ENCODE results near the gene DHPS. TPM values are rescaled to one million over a fixed set of nuclear protein-coding genes. Genes with fewer than 3 reads are reported as not detected.
"Not testable (repeated sequence)": the region's sequence is repeated elsewhere in the genome, so short reads cannot be mapped to it uniquely, and the experiment has no call there.

The DHPS gene
- polyA plus RNA-seq, 2 donors: 45.5 to 51.3 TPM

GRCh38 chr19:12722566-12723380, 41.1 kb upstream of the DHPS start:
- Histone ChIP-seq H3K27me3 (ENCODE audit: control insufficient read depth in 1 of 2, insufficient read depth in 2 of 2, low read length in 2 of 2) (no peaks in the 10 kb centered on the region), H3K36me3 (ENCODE audit: control insufficient read depth in 2 of 2, insufficient read depth in 2 of 2, low read length in 1 of 2) (peaks cover 0 to 10% of the 10 kb centered on the region in 2 donors), H3K9me3 (ENCODE audit: control insufficient read depth in 2 of 2, insufficient read depth in 1 of 2, low read depth in 1 of 2, low read length in 1 of 2) (no peaks in the 10 kb centered on the region), H3K27ac (ENCODE audit: low read depth in 2 of 2, low read length in 1 of 2) (peak overlapping the region; percentile 93 to 98), H3K4me3 (ENCODE audit: low read depth in 1 of 2, low read length in 2 of 2) (peak overlapping the region; percentile 63 to 83), H3K4me1 (ENCODE audit: control insufficient read depth in 2 of 2, insufficient read depth in 2 of 2, low read length in 1 of 2) (peaks cover 0 to 8% of the 10 kb centered on the region in 2 donors)
- WGBS, 2 donors: 1% methylated on average over 29 to 32 of the region's 32 CpGs

DNA sequence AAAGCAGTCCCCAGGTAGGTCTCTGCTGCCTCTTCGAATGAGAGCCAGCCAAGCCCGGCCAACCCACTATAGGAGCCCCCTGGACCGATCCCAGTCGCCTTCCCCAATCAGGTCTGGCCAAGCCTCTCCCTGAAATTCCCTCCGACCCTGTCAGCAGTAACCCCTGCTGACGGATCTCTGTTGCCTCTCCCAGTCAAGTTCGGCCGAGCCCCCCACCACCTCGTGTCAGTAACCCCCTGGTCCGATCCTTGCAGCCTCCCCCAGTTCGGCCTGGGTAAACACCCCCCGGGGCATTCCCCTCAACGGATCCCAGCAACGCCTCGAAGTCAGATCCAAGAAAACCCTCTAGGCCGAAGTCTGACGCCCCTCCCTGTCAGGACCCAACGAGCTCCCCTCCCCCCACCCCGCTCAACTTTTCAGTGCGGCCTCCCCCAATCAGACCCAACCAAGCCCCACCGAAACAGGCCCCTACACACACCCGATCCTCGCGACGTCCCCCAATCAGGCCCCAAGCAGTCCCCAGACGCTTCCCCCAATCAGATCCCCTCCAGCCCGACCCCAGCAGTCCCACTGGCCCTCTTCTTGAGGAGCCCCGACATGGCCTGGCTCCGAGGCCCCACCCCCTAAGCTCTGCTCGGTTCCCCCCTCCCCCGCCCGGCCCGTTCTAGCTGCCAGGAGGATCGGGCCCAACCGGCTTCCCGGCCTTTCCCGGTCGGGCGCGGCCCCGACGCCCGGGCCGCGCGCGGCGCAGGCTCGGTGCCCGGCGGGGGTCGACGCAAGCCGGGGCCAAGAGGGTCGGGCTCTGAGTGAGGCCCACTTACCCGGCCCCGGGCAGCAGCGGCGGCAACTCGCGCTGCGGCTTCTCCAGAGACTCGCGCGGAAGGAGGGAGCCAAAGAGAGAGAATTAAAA, 40.2 kb upstream of the DHPS start:
- Histone ChIP-seq H3K4me3 (ENCODE audit: low read depth in 1 of 2, low read length in 2 of 2) (peak overlapping the region; percentile 63 to 83), H3K27me3 (ENCODE audit: control insufficient read depth in 1 of 2, insufficient read depth in 2 of 2, low read length in 2 of 2) (no peaks in the 10 kb centered on the region), H3K36me3 (ENCODE audit: control insufficient read depth in 2 of 2, insufficient read depth in 2 of 2, low read length in 1 of 2) (peaks cover 0 to 8% of the 10 kb centered on the region in 2 donors), H3K4me1 (ENCODE audit: control insufficient read depth in 2 of 2, insufficient read depth in 2 of 2, low read length in 1 of 2) (peaks cover 0 to 8% of the 10 kb centered on the region in 2 donors), H3K9me3 (ENCODE audit: control insufficient read depth in 2 of 2, insufficient read depth in 1 of 2, low read depth in 1 of 2, low read length in 1 of 2) (no peaks in the 10 kb centered on the region), H3K27ac (ENCODE audit: low read depth in 2 of 2, low read length in 1 of 2) (peak overlapping the region; percentile 93 to 98)
- WGBS, 2 donors: 1% methylated on average over 60 to 65 of the region's 65 CpGs

DNA sequence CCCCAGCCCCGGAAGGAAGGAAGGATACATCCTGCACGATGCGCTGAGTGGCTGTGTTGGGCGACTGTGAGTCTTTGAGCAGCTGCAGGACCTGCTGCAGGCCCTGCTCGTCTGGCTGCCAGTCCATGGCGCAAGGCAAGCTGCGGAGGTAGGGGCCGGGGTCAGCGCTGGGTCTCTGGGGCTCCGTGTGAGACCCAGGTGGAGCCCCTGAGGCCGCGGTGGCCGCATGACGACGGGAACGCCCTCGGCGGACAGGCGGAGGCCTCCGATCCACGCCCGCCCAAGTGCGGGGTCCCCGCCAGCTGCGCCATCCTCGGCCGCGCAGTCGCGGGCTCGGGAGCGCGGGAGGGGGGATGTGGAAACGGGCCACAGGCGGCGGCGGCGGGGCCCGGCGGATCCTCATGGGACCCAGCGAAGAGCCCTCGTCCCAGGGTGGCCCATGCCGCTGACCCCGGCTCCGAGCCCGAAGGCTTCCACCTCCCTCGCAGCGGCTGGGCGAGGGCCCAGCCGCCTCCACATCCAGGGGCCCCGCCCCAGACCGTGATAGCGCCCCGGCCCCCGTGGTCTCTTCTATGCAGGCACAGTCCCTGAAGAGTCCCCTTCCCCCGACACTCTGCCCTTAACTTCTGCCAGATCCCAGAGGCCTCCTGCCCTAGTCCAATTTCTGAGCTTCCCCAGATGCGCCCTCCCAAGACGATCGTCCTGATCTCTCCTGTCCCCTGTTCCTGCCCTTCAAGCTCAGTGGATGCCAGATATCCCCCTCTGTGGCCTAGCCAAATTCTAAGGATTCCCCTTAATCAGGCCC, 39.4 kb upstream of the DHPS start:
- H3K4me3 ChIP-seq (ENCODE audit: low read depth in 1 of 2, low read length in 2 of 2): peak overlapping the region; percentile 63 to 83
- peaks cover 0 to 11% of the 10 kb centered on the region in 2 donors for H3K36me3 ChIP-seq (ENCODE audit: control insufficient read depth in 2 of 2, insufficient read depth in 2 of 2, low read length in 1 of 2)
- H3K27ac ChIP-seq (ENCODE audit: low read depth in 2 of 2, low read length in 1 of 2): peak overlapping the region; percentile 93 to 98
- no peaks in the 10 kb centered on the region for H3K9me3 ChIP-seq (ENCODE audit: control insufficient read depth in 2 of 2, insufficient read depth in 1 of 2, low read depth in 1 of 2, low read length in 1 of 2)
- H3K4me1 ChIP-seq (ENCODE audit: control insufficient read depth in 2 of 2, insufficient read depth in 2 of 2, low read length in 1 of 2): peaks cover 0 to 8% of the 10 kb centered on the region in 2 donors
- no peaks in the 10 kb centered on the region for H3K27me3 ChIP-seq (ENCODE audit: control insufficient read depth in 1 of 2, insufficient read depth in 2 of 2, low read length in 2 of 2)
- 3 to 5% methylated on average over 45 to 59 of the region's 59 CpGs for WGBS, 2 donors

DNA sequence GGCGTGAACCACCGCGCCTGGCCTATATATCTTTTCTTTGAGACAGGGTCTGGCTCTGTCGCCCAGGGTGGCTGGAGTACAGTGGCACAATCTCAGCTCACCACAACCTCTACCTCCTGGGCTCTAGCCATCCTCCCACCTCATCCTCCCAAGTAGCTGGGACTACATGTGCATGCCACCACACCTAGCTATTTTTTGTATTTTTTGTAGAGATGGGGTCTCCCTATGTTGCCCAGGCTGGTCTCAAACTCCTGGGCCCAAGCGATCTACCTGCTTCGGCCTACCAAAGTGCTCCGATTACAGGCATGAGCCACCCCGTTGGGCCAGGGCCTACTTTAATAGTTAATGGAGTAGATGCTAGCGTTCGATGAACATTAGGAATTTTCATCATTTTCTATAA, 38.6 kb upstream of the DHPS start:
- Histone ChIP-seq H3K36me3 (ENCODE audit: control insufficient read depth in 2 of 2, insufficient read depth in 2 of 2, low read length in 1 of 2) (peaks cover 0 to 15% of the 10 kb centered on the region in 2 donors), H3K27me3 (ENCODE audit: control insufficient read depth in 1 of 2, insufficient read depth in 2 of 2, low read length in 2 of 2) (no peaks in the 10 kb centered on the region), H3K27ac (ENCODE audit: low read depth in 2 of 2, low read length in 1 of 2) (no peak overlapping the region), H3K9me3 (ENCODE audit: control insufficient read depth in 2 of 2, insufficient read depth in 1 of 2, low read depth in 1 of 2, low read length in 1 of 2) (no peaks in the 10 kb centered on the region), H3K4me1 (ENCODE audit: control insufficient read depth in 2 of 2, insufficient read depth in 2 of 2, low read length in 1 of 2) (peaks cover 0 to 8% of the 10 kb centered on the region in 2 donors), H3K4me3 (ENCODE audit: low read depth in 1 of 2, low read length in 2 of 2) (no peak overlapping the region)
- WGBS, 2 donors: 80 to 91% methylated on average over 10 of the region's 10 CpGs

DNA sequence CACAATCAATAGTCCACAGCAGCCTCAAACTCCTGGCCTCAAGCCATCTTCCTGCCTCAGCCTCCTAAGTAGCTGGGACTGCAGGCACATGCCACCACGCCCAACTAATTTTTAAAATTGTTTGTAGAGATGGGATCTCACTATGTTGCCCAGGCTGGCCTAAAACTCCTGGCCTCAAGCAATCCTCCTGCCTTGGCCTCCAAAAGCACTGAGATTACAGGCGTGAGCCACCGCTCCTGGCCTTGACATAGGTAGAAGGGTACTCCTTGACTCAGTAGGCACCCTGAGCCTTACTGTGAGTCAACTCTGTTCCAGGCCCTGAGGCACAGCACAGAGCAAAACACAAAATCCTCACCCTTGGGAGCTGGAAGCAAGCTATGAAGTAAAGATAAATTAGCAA, 34.2 kb upstream of the DHPS start:
- Histone ChIP-seq H3K36me3 (ENCODE audit: control insufficient read depth in 2 of 2, insufficient read depth in 2 of 2, low read length in 1 of 2) (peaks cover 14 to 37% of the 10 kb centered on the region in 2 donors), H3K27me3 (ENCODE audit: control insufficient read depth in 1 of 2, insufficient read depth in 2 of 2, low read length in 2 of 2) (no peaks in the 10 kb centered on the region), H3K4me1 (ENCODE audit: control insufficient read depth in 2 of 2, insufficient read depth in 2 of 2, low read length in 1 of 2) (peaks cover 0 to 7% of the 10 kb centered on the region in 2 donors), H3K4me3 (ENCODE audit: low read depth in 1 of 2, low read length in 2 of 2) (no peak overlapping the region), H3K9me3 (ENCODE audit: control insufficient read depth in 2 of 2, insufficient read depth in 1 of 2, low read depth in 1 of 2, low read length in 1 of 2) (no peaks in the 10 kb centered on the region), H3K27ac (ENCODE audit: low read depth in 2 of 2, low read length in 1 of 2) (no peak overlapping the region)
- 96 to 99% methylated on average over 3 of the region's 3 CpGs for WGBS, 2 donors

- H3K27me3 ChIP-seq (ENCODE audit: control insufficient read depth in 1 of 2, insufficient read depth in 2 of 2, low read length in 2 of 2): no peaks in the 10 kb centered on the region
- 94 to 95% methylated on average over 15 of the region's 15 CpGs for WGBS, 2 donors
- H3K9me3 ChIP-seq (ENCODE audit: control insufficient read depth in 2 of 2, insufficient read depth in 1 of 2, low read depth in 1 of 2, low read length in 1 of 2): no peaks in the 10 kb centered on the region
- H3K36me3 ChIP-seq (ENCODE audit: control insufficient read depth in 2 of 2, insufficient read depth in 2 of 2, low read length in 1 of 2): peaks cover 17 to 42% of the 10 kb centered on the region in 2 donors
- no peak overlapping the region for H3K27ac ChIP-seq (ENCODE audit: low read depth in 2 of 2, low read length in 1 of 2)
- peaks cover 0 to 4% of the 10 kb centered on the region in 2 donors for H3K4me1 ChIP-seq (ENCODE audit: control insufficient read depth in 2 of 2, insufficient read depth in 2 of 2, low read length in 1 of 2)
- no peak overlapping the region for H3K4me3 ChIP-seq (ENCODE audit: low read depth in 1 of 2, low read length in 2 of 2)
These were observed 33.4 kb upstream of the DHPS start for GRCh38 chr19:12715102-12715501.

GRCh38 chr19:12713304-12713703, 31.6 kb upstream of the DHPS start:
- H3K27ac ChIP-seq (ENCODE audit: low read depth in 2 of 2, low read length in 1 of 2); H3K27me3 ChIP-seq (ENCODE audit: control insufficient read depth in 1 of 2, insufficient read depth in 2 of 2, low read length in 2 of 2); H3K4me1 ChIP-seq (ENCODE audit: control insufficient read depth in 2 of 2, insufficient read depth in 2 of 2, low read length in 1 of 2); H3K4me3 ChIP-seq (ENCODE audit: low read depth in 1 of 2, low read length in 2 of 2); H3K9me3 ChIP-seq (ENCODE audit: control insufficient read depth in 2 of 2, insufficient read depth in 1 of 2, low read depth in 1 of 2, low read length in 1 of 2): not testable (repeated sequence)
- WGBS, 2 donors: 90 to 95% methylated on average over 9 of the region's 9 CpGs
- H3K36me3 ChIP-seq (ENCODE audit: control insufficient read depth in 2 of 2, insufficient read depth in 2 of 2, low read length in 1 of 2): peaks cover 19 to 42% of the 10 kb centered on the region in 2 donors

- not testable (repeated sequence) for H3K27me3 ChIP-seq (ENCODE audit: control insufficient read depth in 1 of 2, insufficient read depth in 2 of 2, low read length in 2 of 2); H3K4me3 ChIP-seq (ENCODE audit: low read depth in 1 of 2, low read length in 2 of 2); H3K27ac ChIP-seq (ENCODE audit: low read depth in 2 of 2, low read length in 1 of 2); H3K9me3 ChIP-seq (ENCODE audit: control insufficient read depth in 2 of 2, insufficient read depth in 1 of 2, low read depth in 1 of 2, low read length in 1 of 2); H3K4me1 ChIP-seq (ENCODE audit: control insufficient read depth in 2 of 2, insufficient read depth in 2 of 2, low read length in 1 of 2)
- 41 to 64% methylated on average over 9 to 12 of the region's 14 CpGs for WGBS, 2 donors
- peaks cover 19 to 42% of the 10 kb centered on the region in 2 donors for H3K36me3 ChIP-seq (ENCODE audit: control insufficient read depth in 2 of 2, insufficient read depth in 2 of 2, low read length in 1 of 2)
These were observed 30.4 kb upstream of the DHPS start for GRCh38 chr19:12712077-12712476.

- 93 to 94% methylated on average over 17 of the region's 17 CpGs for WGBS, 2 donors
- Histone ChIP-seq H3K27ac (ENCODE audit: low read depth in 2 of 2, low read length in 1 of 2) (no peak overlapping the region), H3K9me3 (ENCODE audit: control insufficient read depth in 2 of 2, insufficient read depth in 1 of 2, low read depth in 1 of 2, low read length in 1 of 2) (no peaks in the 10 kb centered on the region), H3K36me3 (ENCODE audit: control insufficient read depth in 2 of 2, insufficient read depth in 2 of 2, low read length in 1 of 2) (peaks cover 23 to 45% of the 10 kb centered on the region in 2 donors), H3K4me1 (ENCODE audit: control insufficient read depth in 2 of 2, insufficient read depth in 2 of 2, low read length in 1 of 2) (no peaks in the 10 kb centered on the region), H3K27me3 (ENCODE audit: control insufficient read depth in 1 of 2, insufficient read depth in 2 of 2, low read length in 2 of 2) (no peaks in the 10 kb centered on the region), H3K4me3 (ENCODE audit: low read depth in 1 of 2, low read length in 2 of 2) (no peak overlapping the region)
These were observed 29.5 kb upstream of the DHPS start for GRCh38 chr19:12711187-12711586.
